Right lobe of liver (tissue), 6 donors: ENCODE measurements around the gene PAQR4. TPM values are rescaled to one million over a fixed set of nuclear protein-coding genes. Genes with fewer than 3 reads are reported as not detected.

Experiments used
- ATAC-seq, 4 donors: fragments of 200-7000 bp; cut with Tn5 transposase; one replicate each; pipeline ENCODE4 v1.9.1; 2020; ENCODE audit warnings: mild to moderate bottlenecking in 4 of 4, moderate library complexity in 4 of 4
- DNase-seq, 3 donors: peaks; one replicate each; pipeline ENCODE4 v3.0.0-alpha.2; 2020
- H3K27ac ChIP-seq, 3 donors: fragments of 200-600 bp; one replicate each; pipeline ENCODE4 v1.8.0; 2022
- H3K27me3 ChIP-seq, 2 donors: fragments of 200-600 bp; one replicate each; pipeline ENCODE4 v1.8.0; 2022
- H3K36me3 ChIP-seq, 4 donors: fragments of 200-600 bp; sonication (generic) in 1 of 4; one replicate each; pipeline versions ENCODE4 v1.5.1 to v1.8.0; 2017 to 2022; ENCODE audit warnings: control low read depth in 1 of 4
- H3K4me1 ChIP-seq, 4 donors: fragments of 200-600 bp; sonication (generic) in 1 of 4; one replicate each; pipeline versions ENCODE4 v1.5.1 to v1.8.0; 2017 to 2022; ENCODE audit warnings: control low read depth in 1 of 4
- H3K4me3 ChIP-seq, 3 donors: fragments of 200-600 bp; one replicate each; pipeline ENCODE4 v1.8.0; 2022
- H3K9me3 ChIP-seq, 4 donors: fragments of 200-600 bp; sonication (generic) in 1 of 4; one replicate each; pipeline versions ENCODE4 v1.5.1 to v1.8.0; 2017 to 2022; ENCODE audit warnings: control low read depth in 1 of 4
- CTCF ChIP-seq, 4 donors: fragments of 200-600 bp in 3 of 4; fragments of 450-650 bp in 1 of 4; IDR thresholded peaks; one replicate each; pipeline versions ENCODE4 v1.5.1 to v1.8.0; 2016 to 2022; ENCODE audit warnings: antibody characterized with exemption in 4 of 4, mild to moderate bottlenecking in 2 of 4
- POLR2A ChIP-seq: fragments of 450-650 bp; IDR thresholded peaks from one replicate; pipeline ENCODE4 v1.6.1; 2017; ENCODE audit warnings: antibody characterized with exemption, mild to moderate bottlenecking
- WGBS: methylation state at CpG from one replicate; pipeline ENCODE4 v1.1.6; 2018; ENCODE audit warnings: low coverage, low lambda C conversion rate; ENCODE audit not compliant: insufficient coverage; ENCODE audit errors: missing lambda C conversion rate; 5-methylcytosine and 5-hydroxymethylcytosine counted together
- intact Hi-C, 2 donors: fragments of 100-400 bp; cut with DNase I; formaldehyde crosslinking; loops; one replicate each; pipeline versions ENCODE4 v1.11.2 to v1.14.1; 2022
- total RNA-seq, 6 experiments: library from RNA; depleted of rRNA in 2 of 6; stranded (reverse); fragments of >200 nt in 2 of 6; fragmentation: NEBNext Ultra II Directional in 3 of 6; extraction: Animal tissue kit (Norgen Biotek cat#: 25700) in 3 of 6; gene quantifications; one replicate each; pipeline versions ENCODE4 v1.1.0 to v1.2.4, GENCODE V29; 2016 to 2023
- donor health status: DM: no; HTN: yes; CAD: no.
- donor health status: DM: no; HTN: no; CAD: no.
- donor health status: DM: no; HTN: no; CAD: no.
- donor health status: DM: no; HTN: yes; CAD: no.
- donor health status: DM: no; HTN: yes; CAD: no.

Gene PAQR4
- total RNA-seq, 6 experiments from 2014 or later = 0.93 to 6.1 (median 3.3) TPM

GRCh38 chr16:3012246-3012645 is 43.1 kb downstream of the PAQR4 start:
- Histone ChIP-seq H3K9me3 (no peaks in the 10 kb centered on the region), H3K27me3 (no peaks in the 10 kb centered on the region), H3K27ac (no peak overlapping the region), H3K4me1 (peaks cover 0 to 17% (median 7%) of the 10 kb centered on the region in 4 donors), H3K4me3 (no peak overlapping the region), H3K36me3 (no peaks in the 10 kb centered on the region)
- DNase-seq = no peak
- ATAC-seq = no peak
- no peak for TF ChIP-seq POLR2A
- TF ChIP-seq CTCF (IDR thresholded peaks at IDR 0.05) = no peak
- intact Hi-C loops = no loop called here
- 36% methylated on average over 8 of the region's 19 CpGs for WGBS

- intact Hi-C loops = no loop called here
- peaks cover 0 to 10% (median 4%) of the 10 kb centered on the region in 4 donors for H3K4me1 ChIP-seq
These were observed 43.8 kb downstream of the PAQR4 start, which contains the start of gene CLDN9 for GRCh38 chr16:3012828-3013420. TSS of gene CLDN9 (plus strand) at chr16:3012923. CDS start at chr16:3013363, 440 bp downstream.

GRCh38 chr16:3013491-3013951 is 44.4 kb downstream of the PAQR4 start:
- Histone ChIP-seq H3K4me1 (peaks cover 0 to 5% (median under 1%) of the 10 kb centered on the region in 4 donors), H3K9me3 (no peaks in the 10 kb centered on the region), H3K36me3 (no peaks in the 10 kb centered on the region), H3K27me3 (no peaks in the 10 kb centered on the region), H3K27ac (no peak overlapping the region), H3K4me3 (no peak overlapping the region)
- intact Hi-C loops = no loop called here
- ATAC-seq = peak; percentile 79 to 95 (median 84)
- TF ChIP-seq CTCF (IDR thresholded peaks at IDR 0.05) (peak in 3 of 4 donors; percentile 19 to 36 (median 31)), POLR2A (no peak)
- WGBS = no CpG with 5 or more reads among the region's 27 CpGs
- DNase-seq = peak; percentile 75 to 89 (median 84)

More at GRCh38 chr16:3012828-3013420, 43.8 kb downstream of the PAQR4 start, which contains the start of gene CLDN9:
- no peaks in the 10 kb centered on the region for H3K36me3 ChIP-seq
- WGBS = 52% methylated on average over 12 of the region's 27 CpGs
- ATAC-seq = peak in 1 of 4 donors; percentile 5
- no peaks in the 10 kb centered on the region for H3K9me3 ChIP-seq
- H3K4me3 ChIP-seq = no peak within 1 kb of the TSS
- no peaks in the 10 kb centered on the region for H3K27me3 ChIP-seq
- TF ChIP-seq POLR2A = no peak
- TF ChIP-seq CTCF (IDR thresholded peaks at IDR 0.05) = no peak
- no peak for DNase-seq
- H3K27ac ChIP-seq = no peak within 1 kb of the TSS

- intact Hi-C loops = no loop called here
- H3K4me3 ChIP-seq = no peak overlapping the region
- TF ChIP-seq POLR2A (no peak), CTCF (IDR thresholded peaks at IDR 0.05) (no peak)
- WGBS = 53% methylated on average over 5 of the region's 12 CpGs
- H3K27ac ChIP-seq = no peak overlapping the region
- H3K36me3 ChIP-seq = no peaks in the 10 kb centered on the region
- no peaks in the 10 kb centered on the region for H3K9me3 ChIP-seq
- ATAC-seq (no peak), DNase-seq (no peak)
- H3K4me1 ChIP-seq = peaks cover 0 to 5% (median 0%) of the 10 kb centered on the region in 4 donors
- H3K27me3 ChIP-seq = no peaks in the 10 kb centered on the region
These were observed 45.0 kb downstream of the PAQR4 start for GRCh38 chr16:3013998-3014690.
